ENCODE data around the gene KIAA2012.

KIAA2012 gene

DNA sequence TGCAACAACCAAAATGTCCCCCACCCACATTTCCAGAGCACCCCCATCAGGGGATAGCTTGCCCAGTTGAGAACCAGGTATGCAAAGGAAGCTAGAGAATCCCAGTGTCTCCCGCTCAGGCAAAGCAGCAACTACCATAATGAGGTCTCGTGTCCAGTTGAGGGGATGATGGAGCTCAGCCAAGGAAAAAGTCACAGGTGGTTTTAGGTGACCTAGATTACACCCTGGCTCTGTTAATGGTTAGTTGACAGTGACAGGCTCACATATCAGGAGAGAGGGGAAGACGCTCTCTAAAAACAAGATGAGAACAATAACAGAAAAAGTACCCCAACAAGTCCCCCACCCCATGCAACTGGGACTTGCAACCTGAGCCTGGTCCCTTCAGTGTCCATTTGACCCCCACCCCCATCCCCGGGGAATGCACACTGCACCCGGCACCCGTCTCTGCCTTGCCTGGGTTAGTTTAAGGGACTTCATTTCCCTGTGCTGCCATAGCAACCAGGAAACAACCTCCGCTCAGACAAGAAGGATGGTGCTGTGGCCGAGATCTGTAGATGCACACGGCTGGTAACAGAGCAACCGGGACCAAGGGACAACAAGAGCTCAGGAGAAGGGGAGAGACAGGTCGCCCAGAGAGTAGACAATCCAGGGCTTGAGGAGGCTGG, at the start of gene KIAA2012:
KIAA2012 (plus strand) TSS at position 519 of the 665 bp plus-strand sequence. CDS start 373 bp downstream, outside the sequence.
- no peak for DNase-seq

DNA sequence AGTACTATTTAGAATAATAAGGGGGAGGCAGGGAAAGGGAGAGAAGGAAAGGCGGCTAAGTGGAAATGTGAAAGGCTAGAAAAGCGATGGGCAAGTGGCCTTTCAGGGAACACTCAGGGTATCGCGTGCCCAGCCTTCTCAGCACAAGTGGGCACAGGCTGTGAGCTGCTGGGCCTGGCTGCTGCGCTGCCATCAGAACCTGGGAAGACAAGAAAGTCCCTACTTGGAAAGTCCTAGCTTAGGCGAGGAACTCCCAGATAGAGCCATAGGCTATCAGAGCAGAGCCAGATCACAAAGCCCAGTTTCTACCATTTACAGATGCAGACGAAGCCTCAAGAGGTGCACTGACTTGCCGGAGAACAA, 49.2 kb upstream of the KIAA2012 start:
- no peak for DNase-seq

DNA sequence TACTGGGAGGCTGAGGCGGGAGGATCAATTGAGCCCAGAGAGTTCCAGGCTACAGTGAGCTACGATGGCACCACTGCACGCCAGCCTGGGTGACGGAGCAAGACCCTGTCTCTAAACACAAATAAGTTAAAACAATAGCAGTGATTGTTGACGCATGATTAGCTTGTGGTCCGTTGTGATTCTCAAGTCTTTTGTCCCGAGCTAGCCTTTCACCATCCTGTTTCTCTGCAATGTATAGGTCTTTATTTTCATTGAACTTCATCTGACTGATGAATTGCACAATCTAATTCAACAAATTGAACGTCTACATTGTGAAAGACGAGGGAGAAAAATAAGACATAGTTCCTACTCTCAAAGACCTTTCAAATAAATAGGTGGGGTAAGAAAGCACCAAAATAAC, 48.2 kb upstream of the KIAA2012 start:
- no peak for DNase-seq

DNA sequence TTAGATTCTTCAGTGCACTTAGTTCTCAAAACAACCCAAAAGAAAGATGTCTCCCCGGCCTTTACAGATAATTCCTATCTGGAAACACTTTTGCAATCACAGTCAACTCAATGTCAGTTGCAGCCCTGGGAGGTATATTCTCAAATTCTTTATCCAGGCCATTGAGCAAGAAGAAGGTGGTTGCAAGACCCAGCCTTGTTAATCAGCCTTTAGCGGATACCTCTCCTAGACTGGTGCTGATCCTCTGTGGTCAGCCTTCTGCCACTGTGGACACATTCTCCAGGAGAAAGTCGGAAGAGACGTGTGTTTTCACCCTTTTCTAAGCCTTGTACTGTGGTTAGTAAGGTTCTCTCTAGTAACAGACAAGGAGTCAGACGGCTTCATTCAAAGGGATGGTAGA, 47.2 kb upstream of the KIAA2012 start:
- no peak for DNase-seq

DNA sequence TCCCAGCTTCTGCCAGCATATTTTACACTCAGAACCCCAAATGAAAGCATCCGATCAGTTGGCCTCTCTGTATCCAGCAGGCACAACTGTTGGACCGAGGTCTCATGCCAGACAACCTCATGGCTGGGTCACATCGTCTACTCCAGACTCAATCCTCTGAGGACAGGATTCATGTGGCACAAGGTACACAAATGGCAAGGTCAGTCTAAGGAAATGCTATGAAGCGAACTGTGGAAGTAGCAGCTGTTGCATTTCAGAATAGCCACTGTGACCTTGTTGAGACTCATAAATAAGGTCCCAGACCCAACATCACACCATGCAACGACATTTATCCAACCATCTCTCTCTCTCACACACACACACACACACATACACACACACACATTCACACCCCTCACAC, 46.5 kb upstream of the KIAA2012 start:
- DNase-seq: no peak

DNA sequence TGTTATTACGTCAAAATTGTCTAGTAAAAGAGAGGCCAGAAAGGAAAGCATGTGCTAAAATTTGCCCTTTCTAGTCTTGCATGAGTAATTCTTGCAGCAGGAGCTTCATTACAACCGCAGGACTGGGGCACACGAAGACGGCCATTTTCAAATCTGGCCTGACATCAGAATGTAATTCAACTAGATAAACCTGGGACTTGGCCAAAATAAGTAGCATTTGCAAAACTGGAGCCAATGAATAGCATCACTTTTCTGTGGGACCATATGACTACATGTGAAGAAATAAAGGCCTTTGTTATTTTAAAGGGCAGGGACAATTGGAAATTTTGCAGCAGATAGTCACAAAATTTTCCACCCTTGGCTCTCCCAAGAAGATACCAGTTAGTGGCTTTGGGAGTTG, 42.4 kb upstream of the KIAA2012 start:
- no peak for DNase-seq

DNA sequence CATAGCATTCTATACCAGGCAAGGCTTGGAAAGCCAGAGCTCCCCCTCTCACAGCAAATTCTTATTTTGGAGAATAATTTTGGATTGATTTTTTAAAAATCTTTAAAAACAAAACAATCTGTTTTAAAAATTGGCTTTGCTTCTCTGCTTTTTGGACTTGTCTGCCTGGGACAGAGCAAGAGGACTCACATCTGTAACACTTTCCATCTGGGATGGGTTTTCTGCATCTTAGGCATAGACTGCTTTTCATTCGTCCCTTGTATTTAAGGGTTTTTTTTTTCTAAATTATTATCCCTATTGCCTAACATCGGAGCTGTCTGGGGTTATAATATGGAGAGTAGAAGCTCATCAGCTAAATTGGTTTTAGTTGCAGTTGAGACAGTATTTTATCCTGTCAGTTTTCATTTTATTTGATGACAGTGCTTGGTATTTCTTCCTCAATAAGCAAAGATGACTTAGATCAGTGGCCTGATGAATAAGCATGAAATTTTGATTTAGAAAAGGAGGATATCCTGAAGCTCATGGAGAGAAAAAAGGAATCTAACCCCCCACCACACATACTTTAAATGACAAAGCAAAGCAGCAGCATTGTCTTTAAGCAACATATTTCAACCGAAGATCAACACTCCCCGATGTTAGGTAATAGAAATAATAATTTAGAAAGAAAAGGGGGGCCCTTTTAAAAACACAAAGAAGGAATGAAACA, 41.7 kb upstream of the KIAA2012 start:
- no peak for DNase-seq

DNA sequence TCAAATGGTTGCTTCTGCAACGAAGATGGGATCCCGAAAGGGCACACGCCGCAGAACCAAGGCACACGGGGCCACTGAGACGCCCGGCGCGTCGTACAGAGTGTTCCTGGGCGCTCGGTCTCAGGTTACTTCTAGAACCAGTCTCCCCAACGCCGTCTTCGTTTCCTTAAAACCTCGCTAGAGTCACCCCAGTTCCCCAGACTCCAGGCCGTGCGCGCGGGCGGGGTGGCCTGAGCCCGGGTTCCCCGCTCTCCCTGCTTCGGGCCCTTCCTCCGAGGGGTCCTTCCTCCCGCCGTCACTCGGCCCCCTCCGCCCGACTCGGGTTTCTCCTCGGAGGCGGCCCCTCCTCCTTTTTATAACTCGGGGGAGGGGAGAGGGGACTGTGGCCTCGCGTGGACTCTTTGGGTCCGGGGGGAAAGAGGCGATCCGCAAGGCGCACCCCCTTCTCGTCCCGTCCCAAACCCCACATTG, 40.2 kb upstream of the KIAA2012 start:
- DNase-seq: peak; percentile 15

DNA sequence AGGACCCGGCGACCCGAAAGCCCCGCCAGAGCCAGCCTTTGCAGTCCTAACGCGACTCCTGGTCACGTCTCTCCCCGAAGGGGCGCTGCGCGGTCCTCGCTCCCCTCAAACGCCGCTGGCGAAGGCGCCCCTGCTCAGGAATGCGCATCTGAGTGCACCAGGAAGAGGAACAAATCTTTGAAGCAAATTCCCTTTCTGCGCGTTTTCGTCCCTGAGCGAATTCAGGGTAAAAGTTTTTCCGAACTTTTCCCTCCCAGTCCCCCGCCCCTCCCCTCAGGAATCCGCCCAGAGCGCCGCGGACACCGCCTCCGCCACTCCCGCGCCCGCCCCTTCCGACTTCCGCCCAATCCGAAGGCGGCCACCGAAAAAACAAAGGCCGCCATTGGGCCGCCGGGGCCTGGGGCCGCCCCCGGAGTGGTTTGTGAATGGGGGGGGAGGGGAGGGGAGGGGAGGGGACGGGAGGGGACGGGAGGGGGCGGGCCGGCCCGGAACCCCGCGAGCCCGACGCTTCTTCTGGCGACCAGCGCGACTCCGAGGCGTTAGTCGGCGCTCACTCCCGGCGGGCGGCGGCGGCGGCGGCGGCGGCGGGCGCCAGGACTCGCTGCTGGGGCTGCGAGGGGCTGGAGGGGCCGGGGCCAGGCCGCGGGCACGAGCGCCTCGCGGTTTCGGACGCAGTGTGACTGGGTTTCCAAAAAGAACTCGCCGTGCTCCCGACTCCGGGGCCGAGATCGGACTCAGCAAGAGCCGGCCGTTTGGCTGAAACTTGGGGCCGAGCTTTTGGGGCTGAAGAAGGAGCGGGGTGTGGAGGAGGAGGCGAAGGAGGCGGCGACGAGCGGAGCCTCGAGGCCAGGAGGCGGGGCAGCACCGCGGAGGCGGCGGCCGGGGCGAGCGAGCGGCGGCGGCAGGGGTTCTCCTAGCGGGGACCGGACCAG, 39.5 kb upstream of the KIAA2012 start, which contains the start of gene FZD7:
FZD7 (plus strand) TSS at position 539 of the 932 bp plus-strand sequence. CDS start 793 bp downstream, outside the sequence.
- peak; percentile 79 for DNase-seq

DNA sequence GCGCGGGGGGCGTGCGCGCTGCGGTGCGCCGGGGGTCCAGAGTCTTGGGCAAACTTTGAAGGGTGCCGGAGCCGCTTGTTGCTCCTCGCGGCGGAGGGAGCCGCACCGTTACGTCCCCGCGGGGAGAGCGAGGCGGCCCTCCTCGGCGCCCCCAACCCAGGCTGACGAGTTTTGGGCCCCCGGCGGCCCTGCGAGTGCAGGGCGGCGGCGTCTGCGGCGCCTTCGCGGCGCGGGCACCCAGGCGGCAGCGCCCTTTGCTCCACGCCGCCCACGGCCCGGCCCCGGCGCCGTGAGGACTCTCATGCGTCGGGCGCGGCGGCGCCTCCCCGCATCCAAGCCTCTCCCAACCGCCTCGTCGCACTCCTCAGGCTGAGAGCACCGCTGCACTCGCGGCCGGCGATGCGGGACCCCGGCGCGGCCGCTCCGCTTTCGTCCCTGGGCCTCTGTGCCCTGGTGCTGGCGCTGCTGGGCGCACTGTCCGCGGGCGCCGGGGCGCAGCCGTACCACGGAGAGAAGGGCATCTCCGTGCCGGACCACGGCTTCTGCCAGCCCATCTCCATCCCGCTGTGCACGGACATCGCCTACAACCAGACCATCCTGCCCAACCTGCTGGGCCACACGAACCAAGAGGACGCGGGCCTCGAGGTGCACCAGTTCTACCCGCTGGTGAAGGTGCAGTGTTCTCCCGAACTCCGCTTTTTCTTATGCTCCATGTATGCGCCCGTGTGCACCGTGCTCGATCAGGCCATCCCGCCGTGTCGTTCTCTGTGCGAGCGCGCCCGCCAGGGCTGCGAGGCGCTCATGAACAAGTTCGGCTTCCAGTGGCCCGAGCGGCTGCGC, 38.6 kb upstream of the KIAA2012 start:
- no peak for DNase-seq

DNA sequence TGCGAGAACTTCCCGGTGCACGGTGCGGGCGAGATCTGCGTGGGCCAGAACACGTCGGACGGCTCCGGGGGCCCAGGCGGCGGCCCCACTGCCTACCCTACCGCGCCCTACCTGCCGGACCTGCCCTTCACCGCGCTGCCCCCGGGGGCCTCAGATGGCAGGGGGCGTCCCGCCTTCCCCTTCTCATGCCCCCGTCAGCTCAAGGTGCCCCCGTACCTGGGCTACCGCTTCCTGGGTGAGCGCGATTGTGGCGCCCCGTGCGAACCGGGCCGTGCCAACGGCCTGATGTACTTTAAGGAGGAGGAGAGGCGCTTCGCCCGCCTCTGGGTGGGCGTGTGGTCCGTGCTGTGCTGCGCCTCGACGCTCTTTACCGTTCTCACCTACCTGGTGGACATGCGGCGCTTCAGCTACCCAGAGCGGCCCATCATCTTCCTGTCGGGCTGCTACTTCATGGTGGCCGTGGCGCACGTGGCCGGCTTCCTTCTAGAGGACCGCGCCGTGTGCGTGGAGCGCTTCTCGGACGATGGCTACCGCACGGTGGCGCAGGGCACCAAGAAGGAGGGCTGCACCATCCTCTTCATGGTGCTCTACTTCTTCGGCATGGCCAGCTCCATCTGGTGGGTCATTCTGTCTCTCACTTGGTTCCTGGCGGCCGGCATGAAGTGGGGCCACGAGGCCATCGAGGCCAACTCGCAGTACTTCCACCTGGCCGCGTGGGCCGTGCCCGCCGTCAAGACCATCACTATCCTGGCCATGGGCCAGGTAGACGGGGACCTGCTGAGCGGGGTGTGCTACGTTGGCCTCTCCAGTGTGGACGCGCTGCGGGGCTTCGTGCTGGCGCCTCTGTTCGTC, 37.7 kb upstream of the KIAA2012 start:
- no peak for DNase-seq

DNA sequence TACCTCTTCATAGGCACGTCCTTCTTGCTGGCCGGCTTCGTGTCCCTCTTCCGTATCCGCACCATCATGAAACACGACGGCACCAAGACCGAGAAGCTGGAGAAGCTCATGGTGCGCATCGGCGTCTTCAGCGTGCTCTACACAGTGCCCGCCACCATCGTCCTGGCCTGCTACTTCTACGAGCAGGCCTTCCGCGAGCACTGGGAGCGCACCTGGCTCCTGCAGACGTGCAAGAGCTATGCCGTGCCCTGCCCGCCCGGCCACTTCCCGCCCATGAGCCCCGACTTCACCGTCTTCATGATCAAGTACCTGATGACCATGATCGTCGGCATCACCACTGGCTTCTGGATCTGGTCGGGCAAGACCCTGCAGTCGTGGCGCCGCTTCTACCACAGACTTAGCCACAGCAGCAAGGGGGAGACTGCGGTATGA, 37.1 kb upstream of the KIAA2012 start:
- DNase-seq: no peak

DNA sequence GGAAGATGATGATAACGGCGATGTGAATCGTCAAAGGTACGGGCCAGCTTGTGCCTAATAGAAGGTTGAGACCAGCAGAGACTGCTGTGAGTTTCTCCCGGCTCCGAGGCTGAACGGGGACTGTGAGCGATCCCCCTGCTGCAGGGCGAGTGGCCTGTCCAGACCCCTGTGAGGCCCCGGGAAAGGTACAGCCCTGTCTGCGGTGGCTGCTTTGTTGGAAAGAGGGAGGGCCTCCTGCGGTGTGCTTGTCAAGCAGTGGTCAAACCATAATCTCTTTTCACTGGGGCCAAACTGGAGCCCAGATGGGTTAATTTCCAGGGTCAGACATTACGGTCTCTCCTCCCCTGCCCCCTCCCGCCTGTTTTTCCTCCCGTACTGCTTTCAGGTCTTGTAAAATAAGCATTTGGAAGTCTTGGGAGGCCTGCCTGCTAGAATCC, 36.4 kb upstream of the KIAA2012 start:
- no peak for DNase-seq

DNA sequence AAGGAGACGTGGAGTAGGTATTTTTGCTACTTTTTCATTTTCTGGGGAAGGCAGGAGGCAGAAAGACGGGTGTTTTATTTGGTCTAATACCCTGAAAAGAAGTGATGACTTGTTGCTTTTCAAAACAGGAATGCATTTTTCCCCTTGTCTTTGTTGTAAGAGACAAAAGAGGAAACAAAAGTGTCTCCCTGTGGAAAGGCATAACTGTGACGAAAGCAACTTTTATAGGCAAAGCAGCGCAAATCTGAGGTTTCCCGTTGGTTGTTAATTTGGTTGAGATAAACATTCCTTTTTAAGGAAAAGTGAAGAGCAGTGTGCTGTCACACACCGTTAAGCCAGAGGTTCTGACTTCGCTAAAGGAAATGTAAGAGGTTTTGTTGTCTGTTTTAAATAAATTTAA, 36.0 kb upstream of the KIAA2012 start:
- DNase-seq: no peak

DNA sequence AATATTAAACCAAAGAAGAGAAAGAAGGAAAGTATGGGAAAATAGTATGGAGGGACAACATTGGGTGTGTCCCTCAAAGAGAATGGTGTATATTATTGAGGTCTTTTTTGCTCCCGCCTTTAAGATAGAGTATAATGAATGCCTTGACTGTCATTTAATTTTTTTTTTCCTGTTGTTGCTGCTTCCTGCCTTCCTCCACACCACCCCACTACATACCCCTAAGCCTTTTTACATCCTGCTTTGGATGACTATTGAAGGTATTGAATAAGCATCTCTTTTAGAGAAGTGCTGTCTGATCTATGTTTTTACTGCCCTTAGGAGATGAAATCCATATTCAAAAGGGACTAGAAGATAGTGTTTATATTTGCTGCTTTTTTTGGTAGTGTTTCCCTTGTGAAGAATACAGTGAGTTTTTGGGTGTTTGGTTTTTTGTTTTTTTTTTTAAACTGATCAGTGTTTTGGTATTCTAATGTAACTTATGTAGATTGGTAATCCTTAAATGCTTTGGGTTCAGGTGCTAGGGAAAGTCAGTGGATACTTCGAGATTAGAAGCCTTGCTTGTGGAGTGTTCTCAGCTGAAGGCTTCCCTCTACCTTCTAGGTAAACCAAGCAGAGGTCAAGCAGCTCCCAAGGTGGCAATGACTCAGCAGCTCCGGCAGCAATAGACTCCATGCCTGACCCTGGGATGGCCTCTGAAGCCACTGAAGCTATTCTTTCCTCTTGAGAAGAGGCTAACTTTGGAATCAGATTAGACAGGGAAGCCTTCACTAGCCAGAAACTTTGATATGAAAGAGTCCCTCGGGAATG, 34.4 kb upstream of the KIAA2012 start:
- no peak for DNase-seq

DNA sequence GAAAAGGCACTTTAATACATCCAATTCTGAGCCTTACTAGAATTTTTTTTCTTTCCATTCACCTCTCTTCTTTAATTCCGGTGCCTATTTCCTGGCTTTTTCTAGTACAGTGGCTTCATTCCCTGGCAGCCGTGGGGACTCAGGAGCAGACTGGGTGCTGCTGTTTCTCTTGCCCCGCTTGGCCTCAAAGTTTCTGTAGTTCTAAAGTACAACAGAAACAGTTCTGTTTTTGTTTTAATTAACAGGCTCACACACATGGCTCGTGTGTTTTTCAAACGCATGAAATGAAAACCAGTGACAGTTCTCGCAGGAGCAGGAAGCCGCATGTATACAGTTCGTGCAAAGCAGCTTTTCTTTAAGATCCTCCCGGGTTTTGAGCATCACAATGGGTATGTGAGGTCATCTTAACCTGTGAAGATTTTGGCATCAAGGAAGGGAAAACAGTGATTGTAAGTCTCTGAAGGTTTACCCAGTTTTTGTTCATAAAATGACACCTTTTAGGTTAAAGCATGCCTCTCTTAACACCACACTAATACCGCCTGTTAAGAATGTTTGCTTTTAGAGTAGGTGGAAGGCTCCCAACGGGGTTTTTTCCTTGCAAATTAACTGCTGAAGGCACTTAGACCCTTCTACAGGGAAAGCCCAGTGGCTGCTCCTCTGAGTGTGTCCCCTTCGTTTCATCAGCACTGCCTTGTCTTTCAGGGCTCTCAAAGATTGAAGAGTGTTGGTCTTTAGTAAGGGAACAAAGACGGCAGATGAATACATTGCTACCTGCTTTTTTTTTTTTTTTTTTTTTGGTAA, 33.6 kb upstream of the KIAA2012 start:
- DNase-seq: no peak

DNA sequence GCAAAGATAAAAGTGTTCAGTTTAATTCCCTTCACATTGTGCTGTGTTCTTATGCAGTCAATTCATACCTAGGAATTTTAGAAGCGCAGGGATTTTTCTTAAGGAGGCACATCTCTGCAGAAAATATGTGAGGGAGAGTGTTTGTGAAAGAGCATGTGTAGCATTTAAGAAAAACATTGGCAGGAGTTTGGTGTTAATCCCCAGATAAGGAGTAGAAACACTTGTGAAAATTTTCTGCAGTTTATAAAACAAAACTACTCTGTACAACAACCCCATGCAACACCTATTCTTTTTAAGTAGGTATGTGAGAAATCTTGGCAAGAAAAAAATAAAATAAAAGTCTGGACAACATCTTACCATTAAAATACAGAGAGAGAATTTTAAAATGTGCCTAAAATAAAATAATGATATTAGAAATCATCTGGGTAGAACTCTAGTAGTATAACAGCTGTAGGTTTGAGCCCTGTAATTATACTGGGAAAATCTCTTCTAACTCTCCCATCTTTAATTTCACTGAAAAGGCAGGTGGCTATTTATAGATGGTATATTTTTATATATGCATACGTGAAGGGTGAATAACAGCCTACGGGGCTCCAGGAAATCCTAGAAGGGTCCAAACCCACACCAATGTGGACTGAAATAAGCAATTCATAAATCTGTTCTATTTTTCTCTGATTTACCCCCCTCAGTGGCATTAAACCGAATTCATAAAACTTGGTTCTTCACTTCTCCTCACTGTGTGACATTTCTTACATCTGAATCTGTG, 32.8 kb upstream of the KIAA2012 start:
- no peak for DNase-seq

DNA sequence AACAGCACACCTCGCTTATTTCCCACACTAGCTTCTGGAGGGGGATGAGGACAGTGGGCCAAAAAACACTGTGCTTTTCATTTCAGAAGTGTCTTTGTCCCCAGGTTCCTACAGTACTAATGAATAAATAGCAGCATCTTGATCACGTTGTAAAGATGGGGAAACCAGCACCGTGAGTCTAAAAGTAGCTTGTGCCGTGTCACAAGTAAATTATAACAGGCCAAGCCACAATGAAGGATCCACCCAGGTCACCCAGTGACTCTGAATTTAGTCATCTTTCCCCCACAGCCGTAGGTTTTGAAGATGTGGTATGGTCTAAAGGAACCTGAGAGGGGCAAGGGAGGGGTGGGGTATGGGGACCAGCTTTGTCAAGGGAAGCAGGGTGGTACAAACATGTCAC, 30.6 kb upstream of the KIAA2012 start:
- no peak for DNase-seq

DNA sequence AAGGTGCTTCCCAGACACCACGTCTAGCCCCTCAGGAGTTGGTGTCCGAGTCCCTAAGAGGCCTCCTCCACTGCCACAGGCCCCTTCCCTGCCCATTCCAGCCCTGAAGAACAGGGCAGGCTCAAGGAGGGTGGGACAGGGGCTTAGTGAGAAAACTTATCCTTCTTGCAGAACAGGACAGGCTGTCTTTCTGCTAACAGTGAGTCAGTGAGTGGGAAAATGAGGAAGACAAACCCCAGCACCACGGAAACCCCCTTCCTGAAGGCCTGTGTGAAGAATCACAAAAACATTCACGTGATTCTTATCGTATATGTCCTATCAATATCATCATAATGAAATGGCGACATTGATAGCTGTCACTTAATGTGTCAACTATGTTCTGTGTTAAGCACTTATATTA, 29.6 kb upstream of the KIAA2012 start:
- DNase-seq: no peak

Data from activated gamma-delta T cell treated with Interleukin-2 at 50 U/mL for 16 hours (primary cell).